ENCODE results near the gene IFT20. TPM values are rescaled to one million over a fixed set of nuclear protein-coding genes. Genes with fewer than 3 reads are reported as not detected.

The IFT20 gene
- total and polyA plus RNA-seq, 2 of the 13 experiments (the other 11 are each of a cell fraction or from before 2014, with no cell fraction given): 28.0 to 37.8 TPM

GRCh38 chr17:28357061-28357900 is 22.0 kb upstream of the IFT20 start, which contains the start of gene POLDIP2 (continued):
- TF ChIP-seq ARID4A (CRISPR knock-in tag; IDR thresholded peaks at IDR 0.05; ENCODE audit: borderline replicate concordance) (peak; percentile 97), CENPT (CRISPR knock-in tag; IDR thresholded peaks at IDR 0.05; ENCODE audit: low read depth) (peak; percentile 81; the same call in 1 of the 2 replicates), CREM (IDR thresholded peaks at IDR 0.05) (peak; percentile 85), CREM (CRISPR knock-in tag; IDR thresholded peaks at IDR 0.05) (no peak), ZNF790 (CRISPR knock-in tag; IDR thresholded peaks at IDR 0.05; ENCODE audit: borderline replicate concordance) (0 out of 2 replicates have a peak, but pooled peaks have one; percentile 29), MED13 (CRISPR knock-in tag; IDR thresholded peaks at IDR 0.05) (peak; percentile 71), RNF2 (conservative IDR thresholded peaks at IDR 0.05; ENCODE audit: low read depth) (peak; percentile 78; the same call in 1 of the 2 replicates), ZNF180 (CRISPR knock-in tag; IDR thresholded peaks at IDR 0.05; ENCODE audit: borderline replicate concordance, low read depth) (no peak), HOXD1 (CRISPR knock-in tag; IDR thresholded peaks at IDR 0.05) (peak; percentile 74), MEF2D (CRISPR knock-in tag; IDR thresholded peaks at IDR 0.05) (0 out of 2 replicates have a peak, but pooled peaks have one; percentile 65), ZBTB20 (CRISPR knock-in tag; IDR thresholded peaks at IDR 0.05; ENCODE audit: borderline replicate concordance, low read depth) (no peak), ASH2L (IDR thresholded peaks at IDR 0.05; ENCODE audit: insufficient read length, low read depth, low read length) (peak; percentile 70), RXRB (CRISPR knock-in tag; IDR thresholded peaks at IDR 0.05; ENCODE audit: borderline replicate concordance) (peak; percentile 65; the same call in 1 of the 2 replicates), SUZ12 (IDR thresholded peaks at IDR 0.05; ENCODE audit: low read depth, low read length) (peak; percentile 39; the same call in 1 of the 2 replicates), ZFP62 (CRISPR knock-in tag; IDR thresholded peaks at IDR 0.05) (no peak; the same call in 1 of the 2 replicates), JUN (CRISPR knock-in tag; IDR thresholded peaks at IDR 0.05) (0 out of 2 replicates have a peak, but pooled peaks have one; percentile 51), ZNF883 (CRISPR knock-in tag; IDR thresholded peaks at IDR 0.05; ENCODE audit: not compliant biosample characterization) (peak; percentile 26), HINFP (CRISPR knock-in tag; IDR thresholded peaks at IDR 0.05; ENCODE audit: low read depth) (peak; percentile 71; the same call in 1 of the 2 replicates), NFRKB (IDR thresholded peaks at IDR 0.05) (no peak), DMAP1 (CRISPR knock-in tag; IDR thresholded peaks at IDR 0.05) (peak; percentile 66), MXD4 (CRISPR knock-in tag; IDR thresholded peaks at IDR 0.05) (peak; percentile 88), ZNF766 (CRISPR knock-in tag; IDR thresholded peaks at IDR 0.05; ENCODE audit: borderline replicate concordance) (peak; percentile 71; the same call in 1 of the 2 replicates)

Data from HepG2 (cell line).